ENCODE results near the gene SIPA1L2. TPM values are rescaled to one million over a fixed set of nuclear protein-coding genes. Genes with fewer than 3 reads are reported as not detected.

Gene SIPA1L2
- total RNA-seq, 1 donor from 2014 or later = 14.9 TPM

- no peak overlapping the region for H2AFZ ChIP-seq (ENCODE audit: low read depth, low read length)
- Mint-ChIP-seq H3K4me1 (ENCODE audit: low read depth, unreplicated experiment) (peaks cover 20% of the 10 kb centered on the region), H3K27ac (ENCODE audit: unreplicated experiment) (peak overlapping the region; percentile 20), H3K27me3 (ENCODE audit: low read depth, unreplicated experiment) (no peaks in the 10 kb centered on the region), H3K9me3 (ENCODE audit: unreplicated experiment) (no peaks in the 10 kb centered on the region), H3K4me3 (ENCODE audit: unreplicated experiment) (no peak overlapping the region), H3K36me3 (ENCODE audit: low read depth, unreplicated experiment) (peaks cover 6% of the 10 kb centered on the region)
- H3K4me2 ChIP-seq (ENCODE audit: low read length) = no peak overlapping the region
- no peaks in the 10 kb centered on the region for H3K9me3 ChIP-seq (ENCODE audit: insufficient read depth, low read depth, low read length)
- FAIRE-seq (no peak), DNase-seq (ENCODE audit: low read depth) (peak; percentile 60)
- no peak overlapping the region for H3K9ac ChIP-seq (ENCODE audit: low read length)
- H3K4me1 ChIP-seq (ENCODE audit: insufficient read depth, low read length) = no peaks in the 10 kb centered on the region
- no peaks in the 10 kb centered on the region for H3K36me3 ChIP-seq (ENCODE audit: insufficient read depth, low read length)
- no peaks in the 10 kb centered on the region for H3K27me3 ChIP-seq (ENCODE audit: insufficient read depth, low read length)
- peaks cover 15% of the 10 kb centered on the region for H3K79me2 ChIP-seq (ENCODE audit: insufficient read depth, low read length)
- H3K27ac ChIP-seq (ENCODE audit: low read depth, low read length) = no peak overlapping the region
- no peak overlapping the region for H3K4me3 ChIP-seq (ENCODE audit: insufficient read depth, low read depth, low read length)
- TF ChIP-seq EZH2 (IDR thresholded peaks at IDR 0.05; ENCODE audit: insufficient read depth, low read length) = no peak
- TF ChIP-seq, protein P1, sequence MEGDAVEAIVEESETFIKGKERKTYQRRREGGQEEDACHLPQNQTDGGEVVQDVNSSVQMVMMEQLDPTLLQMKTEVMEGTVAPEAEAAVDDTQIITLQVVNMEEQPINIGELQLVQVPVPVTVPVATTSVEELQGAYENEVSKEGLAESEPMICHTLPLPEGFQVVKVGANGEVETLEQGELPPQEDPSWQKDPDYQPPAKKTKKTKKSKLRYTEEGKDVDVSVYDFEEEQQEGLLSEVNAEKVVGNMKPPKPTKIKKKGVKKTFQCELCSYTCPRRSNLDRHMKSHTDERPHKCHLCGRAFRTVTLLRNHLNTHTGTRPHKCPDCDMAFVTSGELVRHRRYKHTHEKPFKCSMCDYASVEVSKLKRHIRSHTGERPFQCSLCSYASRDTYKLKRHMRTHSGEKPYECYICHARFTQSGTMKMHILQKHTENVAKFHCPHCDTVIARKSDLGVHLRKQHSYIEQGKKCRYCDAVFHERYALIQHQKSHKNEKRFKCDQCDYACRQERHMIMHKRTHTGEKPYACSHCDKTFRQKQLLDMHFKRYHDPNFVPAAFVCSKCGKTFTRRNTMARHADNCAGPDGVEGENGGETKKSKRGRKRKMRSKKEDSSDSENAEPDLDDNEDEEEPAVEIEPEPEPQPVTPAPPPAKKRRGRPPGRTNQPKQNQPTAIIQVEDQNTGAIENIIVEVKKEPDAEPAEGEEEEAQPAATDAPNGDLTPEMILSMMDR (IDR thresholded peaks at IDR 0.05; ENCODE audit: insufficient read depth, low read depth, low read length) = no peak
- H4K20me1 ChIP-seq (ENCODE audit: insufficient read depth, low read length) = peaks cover 30% of the 10 kb centered on the region
Observed at GRCh38 chr1:232600424-232601258, 29.3 kb downstream of the SIPA1L2 start.

- Mint-ChIP-seq H3K36me3 (ENCODE audit: low read depth, unreplicated experiment) (peaks cover 4% of the 10 kb centered on the region), H3K4me3 (ENCODE audit: unreplicated experiment) (no peak overlapping the region), H3K27me3 (ENCODE audit: low read depth, unreplicated experiment) (no peaks in the 10 kb centered on the region), H3K4me1 (ENCODE audit: low read depth, unreplicated experiment) (peaks cover 20% of the 10 kb centered on the region), H3K27ac (ENCODE audit: unreplicated experiment) (peak overlapping the region; percentile 50), H3K9me3 (ENCODE audit: unreplicated experiment) (no peaks in the 10 kb centered on the region)
- Histone ChIP-seq H3K4me1 (ENCODE audit: insufficient read depth, low read length) (no peaks in the 10 kb centered on the region), H4K20me1 (ENCODE audit: insufficient read depth, low read length) (peaks cover 30% of the 10 kb centered on the region), H2AFZ (ENCODE audit: low read depth, low read length) (no peak overlapping the region), H3K79me2 (ENCODE audit: insufficient read depth, low read length) (peaks cover 20% of the 10 kb centered on the region), H3K27ac (ENCODE audit: low read depth, low read length) (no peak overlapping the region), H3K9me3 (ENCODE audit: insufficient read depth, low read depth, low read length) (no peaks in the 10 kb centered on the region), H3K36me3 (ENCODE audit: insufficient read depth, low read length) (no peaks in the 10 kb centered on the region), H3K4me2 (ENCODE audit: low read length) (no peak overlapping the region), H3K27me3 (ENCODE audit: insufficient read depth, low read length) (no peaks in the 10 kb centered on the region), H3K4me3 (ENCODE audit: insufficient read depth, low read depth, low read length) (no peak overlapping the region), H3K9ac (ENCODE audit: low read length) (no peak overlapping the region)
- no peak for DNase-seq (ENCODE audit: low read depth)
- TF ChIP-seq, protein P1 (IDR thresholded peaks at IDR 0.05; ENCODE audit: insufficient read depth, low read depth, low read length) = no peak
- no peak for TF ChIP-seq EZH2 (IDR thresholded peaks at IDR 0.05; ENCODE audit: insufficient read depth, low read length)
- FAIRE-seq = no peak
Observed at GRCh38 chr1:232599178-232600041, 30.5 kb downstream of the SIPA1L2 start.
